Activated CD4-positive, alpha-beta T cell treated with anti-CD3 and anti-CD28 coated beads for 1 hour (primary cell): ENCODE data around the gene EIF3L.

ENCODE experiments used
- DNase-seq: peaks from one replicate; pipeline ENCODE4 v3.0.0-alpha.2; 2020

The EIF3L gene

DNA sequence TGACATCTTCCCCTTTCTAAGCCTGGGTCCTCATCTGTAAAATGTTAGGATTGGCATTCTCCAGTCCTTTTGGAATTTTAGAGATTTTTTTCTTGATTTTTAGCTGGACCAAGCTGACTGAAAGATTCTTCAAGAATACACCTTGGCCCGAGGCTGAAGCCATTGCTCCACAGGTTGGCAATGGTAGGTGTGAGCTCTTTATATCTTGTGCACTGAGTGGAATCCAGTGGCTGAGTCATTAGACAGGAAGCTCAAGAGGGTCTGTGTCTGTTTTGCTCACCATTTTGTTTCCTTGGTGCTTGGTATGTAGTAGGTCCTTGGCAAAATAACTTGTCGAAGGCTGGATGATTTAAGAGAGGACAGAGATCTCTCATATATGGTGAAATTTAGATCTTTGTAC lies 6.2 kb downstream of the EIF3L start:
- DNase-seq: no peak

DNA sequence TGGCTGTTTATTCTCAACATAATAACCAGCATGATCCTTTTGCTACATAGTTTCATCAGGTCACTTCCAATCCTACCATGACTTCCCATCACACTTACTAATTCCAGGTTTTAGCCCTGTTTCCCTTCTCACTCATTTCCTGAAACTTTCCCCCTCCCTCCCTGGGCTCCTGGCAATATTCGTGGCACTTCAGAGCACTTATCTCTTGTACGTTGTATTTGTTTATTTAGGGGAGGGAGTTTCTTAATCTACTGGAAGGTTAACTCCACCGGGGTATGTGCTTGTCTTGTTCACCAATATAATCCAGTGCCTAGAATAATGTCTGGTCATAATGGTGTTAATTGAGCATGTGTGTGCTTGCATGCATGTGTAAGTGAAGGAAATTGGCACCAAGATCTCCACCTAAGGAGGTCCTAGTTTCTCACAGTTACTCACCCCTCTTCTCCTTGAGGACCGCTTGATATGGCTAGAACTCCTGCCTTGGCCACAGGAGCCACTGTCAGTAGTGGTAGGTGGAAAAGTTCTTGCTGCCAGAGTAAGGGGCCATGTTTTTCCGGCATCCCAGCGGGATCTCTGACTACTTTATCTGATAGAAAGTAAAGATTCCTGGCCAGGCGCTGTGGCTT lies 11.7 kb downstream of the EIF3L start:
- no peak for DNase-seq

DNA sequence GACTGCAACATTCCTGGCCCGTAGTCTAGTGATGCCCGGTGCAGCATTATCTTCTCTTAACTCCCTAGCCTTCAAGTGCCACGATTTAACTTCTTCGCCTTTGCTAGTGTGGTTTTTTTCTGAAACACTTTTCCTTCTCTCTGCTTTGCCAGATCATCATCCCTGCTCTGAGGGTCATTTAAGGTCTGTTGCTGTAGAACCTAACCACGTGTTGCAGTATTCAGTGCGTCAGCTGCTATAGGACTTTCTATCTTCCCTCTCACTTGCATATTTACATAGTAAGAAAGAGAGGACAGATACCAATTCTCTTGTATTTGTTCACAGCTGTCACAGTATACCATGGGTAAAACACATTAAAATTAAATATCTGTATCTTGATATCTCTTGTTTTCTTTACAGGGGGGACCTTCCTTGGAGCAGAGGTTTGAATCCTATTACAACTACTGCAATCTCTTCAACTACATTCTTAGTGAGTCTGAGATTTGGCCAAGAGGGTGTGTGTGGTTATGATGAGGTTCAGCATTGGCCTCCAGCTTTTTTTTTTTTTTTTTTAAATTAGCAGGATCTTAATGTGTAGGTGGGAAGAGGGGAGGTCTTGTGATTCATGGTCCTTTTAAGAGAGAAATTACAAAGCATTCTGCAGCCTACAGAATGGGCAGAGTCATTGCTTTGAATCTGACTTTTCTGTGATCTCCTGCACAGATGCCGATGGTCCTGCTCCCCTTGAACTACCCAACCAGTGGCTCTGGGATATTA lies 13.5 kb downstream of the EIF3L start:
- DNase-seq: no peak

DNA sequence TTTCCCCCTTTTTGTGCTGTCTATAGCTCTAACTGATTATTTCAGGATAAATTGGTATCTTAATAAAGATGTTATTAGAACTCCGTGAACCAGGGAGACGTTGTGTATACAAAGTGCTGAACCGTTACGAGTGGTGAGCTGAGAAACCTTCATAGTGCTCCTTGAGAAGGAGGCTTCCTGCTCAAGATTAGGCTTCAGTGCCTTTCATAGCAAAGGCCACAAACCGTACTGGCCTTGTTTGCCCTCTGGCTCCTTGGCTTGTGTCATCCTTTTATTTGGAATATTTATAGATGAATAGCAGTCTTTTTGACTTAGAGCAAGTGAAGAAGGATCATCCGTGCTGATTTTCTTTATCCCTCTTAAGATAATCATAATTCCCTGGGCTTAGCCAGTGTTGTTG lies 16.3 kb downstream of the EIF3L start:
- no peak for DNase-seq

DNA sequence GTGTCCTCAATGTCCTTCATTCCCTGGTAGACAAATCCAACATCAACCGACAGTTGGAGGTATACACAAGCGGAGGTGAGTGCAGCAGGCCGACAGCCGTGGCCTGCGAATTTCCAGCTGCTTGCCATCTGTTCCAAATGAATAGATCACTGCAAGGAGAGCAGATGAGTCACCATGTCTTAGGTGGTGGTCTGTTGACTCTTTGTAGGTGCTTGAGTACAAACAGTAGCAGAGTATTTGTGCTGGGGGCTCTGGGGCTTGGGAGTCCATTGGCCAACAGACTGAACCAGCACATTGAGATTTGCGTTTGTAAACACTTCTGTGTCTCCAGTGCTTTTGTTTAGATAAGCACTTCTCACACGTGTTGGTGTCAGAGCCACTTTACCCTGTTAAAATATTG lies 21.1 kb downstream of the EIF3L start:
- DNase-seq: no peak

DNA sequence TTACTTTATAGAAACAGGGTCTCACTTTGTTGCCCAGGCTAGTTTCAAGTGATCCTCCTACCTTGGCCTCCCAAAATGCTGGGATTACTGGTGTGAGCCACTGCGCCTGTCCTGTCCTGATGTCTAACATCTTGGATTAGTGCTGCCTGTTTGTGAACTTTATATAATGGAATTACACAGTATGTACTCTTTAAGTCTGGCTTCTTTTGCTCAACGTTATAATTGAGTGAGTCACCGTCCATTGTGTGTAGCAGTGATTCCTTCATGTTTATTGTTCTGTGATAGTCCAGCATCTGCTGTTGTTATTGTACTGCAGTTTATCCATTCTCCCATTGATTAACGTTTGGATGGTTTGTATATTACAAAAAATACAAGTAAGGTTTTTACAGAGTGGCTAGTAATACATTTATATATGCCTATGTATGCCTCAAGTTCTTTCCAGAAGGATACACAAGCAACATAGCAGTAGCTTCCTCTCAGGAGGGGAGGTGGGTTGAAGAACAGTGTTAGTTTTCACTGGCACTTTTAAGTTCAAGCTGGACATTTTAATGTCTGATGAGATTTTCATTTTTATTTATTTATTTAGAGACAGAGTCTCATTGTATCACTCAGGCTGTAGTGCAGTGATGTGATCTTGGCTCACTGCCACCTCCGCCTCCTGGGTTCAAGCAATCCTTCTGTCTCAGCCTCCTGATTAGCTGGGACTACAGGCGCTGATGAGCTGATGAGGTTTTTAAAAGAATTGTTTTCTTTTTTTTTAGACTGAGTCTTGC lies 31.6 kb downstream of the EIF3L start:
- DNase-seq: no peak

DNA sequence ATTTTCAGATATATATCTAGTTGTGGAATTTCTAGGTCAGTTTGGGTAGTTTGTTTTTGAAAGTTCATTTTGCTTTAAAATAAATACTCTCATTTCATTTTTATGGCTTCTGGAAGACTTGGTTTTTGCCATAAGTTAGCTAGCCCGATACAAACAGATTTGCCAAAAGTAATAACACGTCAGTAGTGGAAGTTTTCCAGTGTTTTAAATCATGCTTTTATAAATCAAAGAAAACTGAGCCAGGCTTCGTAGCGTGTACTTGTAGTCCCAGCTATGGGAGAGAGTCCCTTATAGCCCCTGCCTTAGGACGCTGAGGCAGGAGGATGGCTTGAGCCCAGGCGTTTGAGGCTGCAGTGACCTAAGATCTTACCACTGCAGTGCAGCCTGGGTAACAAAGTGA lies 35.2 kb downstream of the EIF3L start:
- DNase-seq: no peak

DNA sequence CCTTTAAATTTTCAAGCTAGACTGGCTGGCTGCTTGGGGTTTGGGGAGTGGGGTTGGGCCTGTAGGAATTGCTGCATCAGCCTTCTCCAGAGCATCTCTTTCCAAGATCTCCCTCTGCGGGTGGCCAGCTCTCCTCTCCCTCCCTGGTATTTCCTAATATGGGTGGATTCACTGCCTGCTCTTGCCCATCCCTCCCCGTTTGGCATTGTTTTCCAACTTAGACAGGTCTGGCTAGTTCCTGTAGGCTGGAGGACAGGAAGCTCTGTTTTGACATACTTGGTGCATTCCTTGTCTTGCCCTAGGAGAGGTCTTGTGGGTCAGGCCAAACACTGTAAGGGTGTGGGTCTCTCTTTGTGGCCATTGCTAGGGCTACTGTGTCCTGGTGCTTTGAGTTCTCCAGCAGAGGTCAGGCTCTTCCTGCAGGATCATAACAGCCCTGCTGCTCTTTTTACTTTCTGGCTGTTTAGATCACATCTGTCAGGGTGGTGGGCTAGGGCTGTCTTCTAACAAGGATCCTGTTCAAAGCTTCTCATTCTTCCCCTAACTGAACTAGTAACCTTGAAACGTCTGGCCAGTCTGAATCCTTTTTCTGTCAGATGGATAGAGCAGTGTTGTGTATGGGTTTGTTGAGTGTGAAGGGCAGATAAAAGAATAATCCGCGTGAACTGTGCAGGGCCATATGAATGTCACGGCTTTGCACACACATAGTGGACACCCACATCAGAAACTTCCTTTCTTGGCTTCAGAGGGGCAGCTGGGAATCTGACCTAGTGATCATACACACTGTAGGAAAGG lies 38.6 kb downstream of the EIF3L start:
- DNase-seq: no peak

DNA sequence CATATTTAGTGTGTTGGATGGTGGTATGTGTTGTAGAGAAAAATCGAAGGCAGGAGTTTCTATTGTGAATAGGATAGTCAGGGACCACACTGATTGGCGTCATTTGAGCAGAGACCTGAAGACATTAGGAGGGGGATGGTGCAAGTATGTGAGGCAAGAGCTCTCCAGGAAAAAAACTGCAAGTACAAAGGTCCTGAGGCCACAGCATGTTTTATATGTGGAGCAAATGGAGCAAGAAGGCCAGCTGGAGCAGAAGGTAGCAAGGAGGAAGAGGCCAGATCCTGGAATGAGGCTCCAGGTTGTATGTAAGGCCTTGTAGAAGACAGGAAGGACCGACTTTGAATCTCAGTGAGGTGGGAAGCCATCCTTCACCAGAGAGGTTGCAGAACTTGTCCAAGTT lies 42.7 kb downstream of the EIF3L start:
- DNase-seq: no peak

DNA sequence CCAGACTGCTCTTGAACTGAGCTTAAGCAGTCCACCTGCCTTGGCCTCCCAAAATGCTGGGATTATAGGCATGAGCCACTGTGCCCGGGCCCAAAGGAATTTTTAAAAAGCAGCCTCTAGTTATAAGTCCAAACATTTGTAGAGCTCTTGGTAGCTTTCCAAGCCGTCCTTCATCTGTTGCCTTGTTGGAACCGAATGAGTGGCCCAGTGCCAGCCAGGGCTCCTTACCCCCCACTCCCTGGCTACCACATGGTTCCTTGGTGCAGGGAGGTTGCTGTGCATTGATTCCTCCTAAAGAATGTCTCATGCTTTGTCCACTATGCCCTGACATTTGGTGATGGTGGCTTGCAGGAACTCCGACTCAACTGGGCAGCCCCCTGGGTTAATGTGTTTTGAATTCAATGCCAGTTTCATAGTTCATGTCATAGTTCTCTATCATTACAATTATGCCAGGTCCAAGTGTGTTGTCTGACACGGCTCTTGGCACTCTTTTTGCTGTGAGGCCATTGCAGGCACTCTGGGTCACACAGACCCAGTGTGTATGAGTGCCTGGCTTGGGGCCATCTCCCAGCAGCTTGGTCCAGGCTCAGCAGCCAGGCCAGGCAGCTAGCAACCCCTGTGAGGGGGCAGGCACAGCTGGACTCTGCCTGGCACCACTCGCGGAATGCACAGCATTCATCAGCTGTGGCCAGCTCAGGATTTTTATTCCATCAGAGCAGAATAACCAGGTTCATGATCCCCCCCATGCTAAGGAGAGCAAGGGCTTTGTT lies 43.5 kb downstream of the EIF3L start:
- DNase-seq: no peak

DNA sequence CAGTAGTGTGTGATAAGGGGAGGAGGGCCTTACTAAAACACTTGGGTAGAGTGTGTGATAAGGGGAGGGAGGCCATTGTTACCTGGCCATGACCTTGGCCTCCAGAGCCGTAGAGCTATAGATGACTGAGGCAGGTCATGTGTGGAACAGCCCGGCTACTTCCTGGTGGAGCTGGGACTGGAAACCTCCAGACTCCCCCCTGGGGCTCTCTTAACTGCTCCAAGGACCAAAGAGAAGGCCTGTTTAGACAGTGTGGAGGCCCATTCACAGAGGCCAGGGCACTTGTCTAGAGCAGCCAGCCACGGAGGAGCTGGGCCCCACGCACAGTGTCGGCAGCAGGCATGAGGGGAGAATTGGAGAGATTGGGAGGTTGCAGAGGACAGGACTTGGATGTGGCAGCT lies 44.4 kb downstream of the EIF3L start:
- DNase-seq: no peak

DNA sequence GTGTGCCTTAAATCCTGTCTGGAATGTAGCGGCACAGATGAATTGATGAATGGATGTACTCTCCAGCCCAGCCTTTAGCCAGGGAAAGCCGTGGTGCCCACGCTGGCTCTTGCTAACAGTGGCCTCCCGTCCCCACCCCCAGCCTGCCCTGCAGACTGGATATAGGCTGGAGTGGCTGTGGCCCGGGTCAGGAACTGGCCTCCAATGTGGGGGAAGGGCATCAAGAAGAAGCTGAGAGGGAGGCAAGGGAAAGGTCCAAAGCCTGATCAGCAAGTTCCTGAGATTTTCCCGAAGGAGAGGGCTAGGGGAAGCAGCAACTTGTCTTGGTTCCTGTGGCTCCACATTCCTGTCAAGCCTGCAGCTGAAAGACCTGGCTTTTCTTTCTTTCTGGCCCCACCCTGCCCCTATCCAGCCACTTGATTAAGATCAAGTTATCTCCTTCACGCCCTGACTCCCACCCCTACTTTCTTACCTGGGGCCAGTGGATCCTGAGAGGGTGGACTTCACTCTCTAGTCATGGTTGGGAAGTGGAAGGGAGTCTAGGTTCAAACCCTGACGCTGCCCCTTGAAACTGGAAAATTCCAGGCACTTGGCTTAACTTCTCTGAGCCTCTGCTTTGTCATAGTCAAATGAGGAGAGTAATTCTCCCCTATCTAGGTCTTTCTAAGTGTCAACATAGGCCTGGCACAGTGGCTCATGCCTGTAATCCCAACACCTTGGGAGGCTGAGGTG lies 45.9 kb downstream of the EIF3L start:
- DNase-seq: no peak

DNA sequence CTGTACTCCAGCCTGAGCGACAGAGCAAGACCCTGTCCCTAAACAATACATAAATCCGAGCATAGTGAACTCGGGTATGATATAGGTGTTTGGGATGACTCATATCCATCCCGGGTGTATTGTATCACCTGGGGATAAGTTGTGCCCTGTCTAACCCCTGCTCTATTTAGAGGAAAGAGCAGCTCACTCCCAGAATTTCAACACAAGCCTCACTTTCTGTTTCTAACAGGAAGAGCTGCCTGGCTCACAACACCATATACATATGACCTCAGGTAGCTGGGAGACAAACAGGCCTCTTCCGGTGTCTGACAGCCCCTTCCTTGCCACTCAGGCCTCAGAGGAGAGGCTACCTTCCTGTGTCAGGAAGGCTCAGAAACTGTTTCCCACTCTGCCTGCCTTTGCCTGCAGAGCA lies 47.0 kb downstream of the EIF3L start:
- DNase-seq: peak; percentile 12

DNA sequence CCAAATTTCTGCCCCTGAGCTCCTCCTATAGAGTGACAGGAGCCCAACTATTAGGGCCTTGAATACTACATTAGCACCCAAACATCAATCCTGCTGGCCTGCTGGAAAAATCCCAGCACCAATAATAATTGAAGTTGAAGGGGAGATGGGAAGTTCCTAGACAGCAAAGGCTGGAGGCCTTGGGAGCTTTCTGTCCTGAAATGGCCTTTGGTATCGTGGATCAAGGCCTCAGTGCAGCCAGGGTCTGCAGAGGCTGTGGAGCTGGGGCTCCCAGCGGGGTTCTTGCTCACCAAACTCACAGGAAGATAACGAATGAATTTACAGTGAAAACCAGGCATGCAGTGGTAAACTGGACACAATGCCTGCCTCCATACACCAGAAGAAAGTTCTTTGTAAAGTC lies 47.7 kb downstream of the EIF3L start:
- DNase-seq: no peak

DNA sequence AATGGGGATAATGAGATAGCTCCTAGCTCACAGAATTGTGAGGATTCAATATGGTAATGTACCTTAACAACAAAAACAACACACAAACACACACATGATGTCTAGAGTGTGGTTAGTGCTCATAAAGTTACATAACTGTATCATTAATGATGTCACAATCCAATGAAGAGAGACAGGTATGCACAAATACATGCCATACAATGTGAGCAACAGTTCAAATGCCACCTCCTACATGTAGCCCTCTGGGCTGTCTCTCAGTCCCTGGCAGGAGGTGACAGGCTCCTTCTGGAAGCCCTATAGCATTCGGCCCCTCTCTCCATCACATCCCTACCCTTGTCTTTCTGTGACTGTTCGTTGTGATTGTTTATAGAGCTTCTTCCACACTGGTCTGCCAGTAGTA lies 48.6 kb downstream of the EIF3L start:
- no peak for DNase-seq

DNA sequence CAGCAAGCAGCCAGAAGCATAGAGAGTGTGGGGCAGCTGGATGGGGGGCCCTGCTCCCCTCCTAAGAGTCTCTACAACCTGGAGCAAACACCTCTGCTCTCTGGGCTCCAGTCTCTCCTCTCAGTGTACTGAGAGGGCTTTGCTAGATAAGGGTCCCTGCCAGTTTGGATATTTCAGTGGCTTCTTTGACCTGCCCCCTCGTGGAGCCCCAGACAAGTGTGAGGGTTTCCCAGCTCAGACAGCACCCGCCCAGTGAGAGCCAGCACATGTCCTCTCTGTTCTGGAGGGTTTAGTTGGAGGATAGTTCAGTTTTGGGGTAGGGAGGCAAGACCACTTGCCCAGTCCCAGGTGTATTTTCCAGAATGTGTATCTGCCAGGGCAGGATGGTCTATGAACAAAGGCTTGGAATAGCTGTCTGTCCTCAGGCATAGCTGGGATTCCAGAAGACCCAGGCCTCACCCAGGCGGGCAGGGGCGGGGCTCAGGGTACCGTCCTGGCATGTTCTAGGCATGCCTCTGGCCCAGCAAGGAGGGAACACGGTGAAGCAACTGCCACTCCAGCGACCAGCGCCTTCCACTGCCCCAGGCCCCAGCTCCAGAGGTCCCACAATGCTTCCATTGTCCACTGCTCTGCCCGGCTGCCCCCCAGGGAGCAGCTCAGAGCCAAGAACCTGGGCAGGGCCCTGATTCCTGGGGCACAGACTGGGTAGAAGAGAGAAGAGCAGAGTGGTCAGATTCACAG lies 49.4 kb downstream of the EIF3L start:
- no peak for DNase-seq

DNA sequence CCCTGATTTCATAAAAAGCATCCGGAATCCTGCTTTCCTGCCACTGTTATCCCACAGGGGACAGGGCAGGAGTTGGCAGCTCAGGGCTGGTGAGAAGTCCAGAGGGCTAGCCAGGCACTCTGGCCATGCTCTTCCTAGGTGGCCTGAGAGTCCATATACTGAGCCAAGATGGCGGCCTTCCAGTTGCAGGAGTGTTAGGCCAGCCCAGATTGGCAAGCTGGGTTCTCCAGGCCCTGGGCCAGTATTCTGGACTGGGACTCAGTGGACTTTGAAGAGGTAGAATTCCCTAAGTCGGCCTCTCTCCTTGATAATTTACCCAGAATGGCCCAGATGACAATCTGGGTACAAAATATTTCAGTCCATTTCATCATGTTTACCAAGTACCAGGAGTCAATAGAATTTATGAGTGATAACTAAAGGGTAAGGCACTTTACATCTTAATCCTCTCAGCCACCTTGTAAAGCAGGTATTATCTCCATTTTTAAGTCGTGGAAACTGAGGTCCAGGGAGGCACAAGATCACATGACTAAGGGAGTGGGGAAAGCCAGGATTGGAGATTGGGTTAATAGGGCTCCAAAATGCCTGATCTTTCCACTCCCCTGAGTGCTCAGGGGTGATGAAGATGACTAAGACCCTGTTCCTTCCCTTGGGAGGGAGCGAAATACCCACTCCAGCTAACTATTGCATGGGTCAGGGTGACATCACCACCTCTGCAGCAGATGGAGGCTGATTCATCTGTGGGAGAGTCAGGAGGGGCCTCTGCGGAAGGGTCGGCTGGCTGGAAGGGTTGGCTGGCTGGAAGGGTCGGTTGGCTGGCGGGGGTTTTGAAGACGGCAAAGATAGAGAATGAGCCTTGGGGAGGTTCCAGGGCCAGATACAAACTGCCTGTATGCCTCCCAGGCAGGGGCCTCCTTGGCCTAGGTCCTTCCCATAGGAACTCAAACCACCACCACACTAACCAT lies 55.6 kb downstream of the EIF3L start:
- no peak for DNase-seq

DNA sequence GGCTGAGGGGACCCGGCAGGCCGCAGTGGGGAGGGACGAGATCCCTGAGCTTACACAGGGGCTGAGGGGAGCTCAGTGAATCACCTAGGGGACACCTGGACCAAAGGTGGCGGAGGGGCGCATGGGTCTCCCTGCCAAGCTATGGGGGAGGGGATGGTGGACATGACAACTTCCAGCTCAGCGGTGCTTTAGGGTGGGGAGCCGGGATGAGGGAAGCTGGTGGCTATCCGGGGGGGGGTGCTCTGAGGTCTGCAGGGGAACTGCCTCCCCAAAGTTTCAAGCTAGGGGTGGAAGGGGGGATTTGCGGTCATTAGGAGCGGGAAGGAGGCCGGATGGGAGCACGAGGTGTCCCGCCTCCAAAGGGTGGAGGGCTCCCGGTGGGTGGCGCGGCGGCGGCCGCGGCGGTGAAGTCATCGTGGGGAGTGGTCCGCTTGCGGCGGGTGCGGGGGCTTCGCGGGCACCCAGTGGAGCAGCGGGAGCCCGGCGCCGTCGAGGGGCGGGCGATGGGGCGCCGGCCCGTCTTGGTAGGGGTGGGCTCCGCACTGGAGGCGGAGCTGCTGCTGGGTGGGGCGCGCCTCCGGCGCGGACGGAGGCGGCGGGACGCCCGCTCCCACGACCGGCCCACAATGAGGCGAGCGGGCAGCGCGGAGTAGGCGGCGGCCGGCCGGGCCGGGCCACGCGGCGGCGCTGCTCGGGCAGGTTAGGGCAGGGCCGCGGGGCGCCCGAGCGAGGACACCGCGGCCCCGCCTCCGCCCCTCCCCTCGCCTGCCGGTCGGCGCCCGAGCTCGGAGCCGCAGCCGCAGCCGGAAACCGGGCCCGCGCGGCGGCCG lies 56.5 kb downstream of the EIF3L start, which contains the start of gene MICALL1:
Gene MICALL1 (plus strand): TSS at position 764 of the 830 bp plus-strand sequence. CDS start 126 bp downstream, outside the sequence.
- peak; percentile 43 for DNase-seq
